NCI-H187 (cell line): ENCODE data around the gene SCN7A.
"Not testable (repeated sequence)": the region's sequence is repeated elsewhere in the genome, so short reads cannot be mapped to it uniquely, and the experiment has no call there.

Experiments
- DNase-seq, 2 experiments: peaks; one replicate each; lab custom pipeline; 2025; lab: John Stamatoyannopoulos, UW

SCN7A gene

DNA sequence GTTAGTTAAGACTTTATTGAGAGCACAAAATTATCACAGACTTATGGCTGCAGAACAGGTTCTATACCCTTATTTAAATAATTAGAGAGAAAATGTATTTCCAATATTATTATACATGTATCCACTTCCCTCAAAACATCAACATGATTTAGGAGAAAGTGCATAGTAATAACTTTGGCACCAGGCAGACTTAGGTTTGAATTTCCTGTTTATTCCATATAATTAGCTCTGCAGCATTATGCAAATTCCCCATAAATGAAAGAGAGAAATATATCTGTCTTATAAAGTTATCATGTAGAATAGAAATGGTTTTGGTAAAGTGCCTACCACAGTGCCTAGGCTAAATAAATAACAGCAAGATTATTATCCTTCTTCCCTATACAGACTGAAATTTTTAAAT, 133.6 kb downstream of the SCN7A start:
- DNase-seq: no peak

DNA sequence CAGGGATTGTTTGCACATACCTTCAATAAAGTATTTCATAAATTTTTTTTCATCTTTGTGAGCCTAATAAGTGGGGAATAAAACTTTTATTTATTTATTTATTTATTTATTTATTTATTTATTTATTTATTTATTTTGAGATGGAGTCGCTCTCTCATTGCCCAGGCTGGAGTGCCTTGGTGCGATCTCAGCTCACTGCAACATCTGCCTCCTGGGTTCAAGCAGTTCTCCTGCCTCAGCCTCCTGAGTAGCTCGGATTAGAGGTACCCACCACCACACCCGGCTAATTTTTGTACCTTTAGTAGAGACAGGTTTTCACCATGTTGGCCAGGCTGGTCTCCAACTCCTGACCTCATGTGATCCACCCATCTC, 136.1 kb downstream of the SCN7A start:
- DNase-seq: not testable (repeated sequence)

DNA sequence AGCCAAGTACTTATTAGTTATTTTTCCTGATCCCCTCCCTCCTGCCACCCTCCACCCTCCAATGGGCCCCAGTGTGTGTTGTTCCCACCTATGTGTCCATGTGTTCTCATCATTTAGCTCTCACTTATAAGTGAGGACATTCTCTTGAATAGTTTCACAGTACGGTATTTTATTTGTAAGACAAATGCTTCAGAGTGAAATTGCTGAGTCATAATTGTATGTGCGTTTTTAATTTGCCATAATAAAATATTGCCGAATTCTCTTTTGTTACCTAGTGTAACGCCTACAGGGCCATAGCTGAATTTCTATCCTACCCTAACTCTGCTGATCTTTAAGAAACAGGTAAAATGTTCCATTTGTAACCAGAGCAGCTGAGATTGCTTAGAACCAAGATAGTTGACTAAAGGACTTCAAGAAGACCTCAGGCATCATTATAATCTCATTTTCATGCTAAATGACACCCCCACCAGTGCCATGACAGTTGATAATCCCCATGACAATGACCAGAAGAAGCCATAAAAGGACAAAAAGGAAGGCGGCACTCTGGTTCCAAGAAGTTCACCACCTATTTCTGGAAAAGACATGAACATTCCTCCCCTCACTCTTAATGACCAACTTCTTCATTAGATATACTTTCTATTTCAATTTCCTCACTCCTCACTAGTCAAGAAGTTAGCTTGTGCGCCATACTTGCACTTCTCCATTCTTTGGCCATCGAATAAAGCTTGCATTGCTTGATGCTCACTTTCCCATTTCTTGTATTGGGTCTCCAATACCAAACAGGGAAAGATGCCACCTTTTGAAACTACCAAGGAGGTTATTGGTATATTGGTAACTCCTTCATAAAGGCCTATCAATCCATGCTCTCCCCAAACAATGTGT, 136.7 kb downstream of the SCN7A start:
- no peak for DNase-seq
